Karpas-422 (cell line): ENCODE data around the gene TRIO. TPM values are rescaled to one million over a fixed set of nuclear protein-coding genes. Genes with fewer than 3 reads are reported as not detected.

Experiments
- DNase-seq: peaks from one replicate; pipeline ENCODE4 v3.0.0-alpha.2; 2015
- H2AFZ ChIP-seq: fragments of 200-600 bp; sonication (generic); 2 replicates; pipeline ENCODE4 v1.6.1; 2014; ENCODE audit warnings: antibody characterized with exemption, low read length, mixed read lengths
- H3K27ac ChIP-seq: fragments of 200-600 bp; sonication (generic); 2 replicates; pipeline ENCODE4 v1.5.1; 2014; ENCODE audit warnings: mild to moderate bottlenecking, low read length, moderate library complexity
- H3K27me3 ChIP-seq: fragments of 200-600 bp; sonication (generic); 2 replicates; pipeline ENCODE4 v1.6.1; 2014; ENCODE audit warnings: low read length, mixed read lengths
- H3K36me3 ChIP-seq: fragments of 200-600 bp; sonication (generic); 2 replicates; pipeline ENCODE4 v1.6.1; 2014; ENCODE audit warnings: low read length, mixed read lengths; ENCODE audit not compliant: insufficient read depth
- H3K4me1 ChIP-seq: fragments of 200-600 bp; sonication (generic); 2 replicates; pipeline ENCODE4 v1.6.1; 2014; ENCODE audit warnings: mild to moderate bottlenecking, low read length, mixed read lengths
- H3K4me2 ChIP-seq: fragments of 200-600 bp; sonication (generic); 2 replicates; pipeline ENCODE4 v1.6.1; 2014; ENCODE audit warnings: low read length, low read depth, mild to moderate bottlenecking; ENCODE audit not compliant: poor library complexity, severe bottlenecking
- H3K4me3 ChIP-seq: fragments of 200-600 bp; sonication (generic); 2 replicates; pipeline ENCODE4 v1.5.1; 2014; ENCODE audit warnings: mild to moderate bottlenecking, antibody characterized with exemption, low read length, mixed read lengths
- H3K79me2 ChIP-seq: fragments of 200-600 bp; sonication (generic); 2 replicates; pipeline ENCODE4 v1.6.1; 2014; ENCODE audit warnings: mild to moderate bottlenecking, low read length, mixed read lengths
- H3K9ac ChIP-seq: fragments of 200-600 bp; sonication (generic); 2 replicates; pipeline ENCODE4 v1.6.0; 2014; ENCODE audit warnings: low read length
- H3K9me2 ChIP-seq: fragments of 200-600 bp; sonication (generic), shearing (Covaris generic); replicated peaks from 2 replicates; pipeline ENCODE4 v1.6.0; 2014; ENCODE audit warnings: mild to moderate bottlenecking, low read length, moderate library complexity; ENCODE audit not compliant: insufficient read depth
- H3K9me3 ChIP-seq: fragments of 300-700, 200-600 bp; sonication (generic); 2 replicates; pipeline ENCODE4 v1.6.1; 2014; ENCODE audit warnings: low read length, mixed read lengths
- H4K20me1 ChIP-seq: fragments of 200-600 bp; sonication (generic); 2 replicates; pipeline ENCODE4 v1.6.1; 2014; ENCODE audit warnings: mild to moderate bottlenecking, antibody characterized with exemption, low read length, low read depth; ENCODE audit not compliant: insufficient read depth
- total RNA-seq: library from RNA; depleted of rRNA; stranded (reverse); fragments of >200 nt; shearing (Covaris generic); gene quantifications from 2 replicates; pipeline ENCODE4 v1.2.3, GENCODE V29; 2014; ENCODE audit warnings: low replicate concordance

The TRIO gene
- total RNA-seq, 1 experiment from 2014 or later = 0.04 TPM

DNA sequence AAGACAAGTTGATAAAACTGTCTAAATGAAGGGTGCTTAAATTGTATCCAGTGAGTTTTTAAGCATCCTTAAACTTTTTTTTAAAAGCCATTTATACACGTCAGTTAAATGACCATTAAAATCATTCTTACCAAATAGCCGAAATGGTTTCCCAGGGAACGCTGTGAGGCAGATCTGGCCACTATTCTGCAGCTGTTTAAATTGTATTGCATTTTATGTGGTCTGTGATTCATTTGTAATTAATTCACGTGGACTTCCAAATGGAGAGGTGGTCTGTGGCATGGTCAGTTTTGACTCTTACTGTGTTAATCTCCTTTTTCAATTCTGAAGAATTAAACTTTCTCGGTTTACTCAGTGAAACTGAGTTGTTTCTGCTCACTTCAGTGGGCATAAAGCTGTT is 324.7 kb downstream of the TRIO start:
- no peak overlapping the region for H2AFZ ChIP-seq
- no peak for DNase-seq
- H3K4me3 ChIP-seq = no peak overlapping the region
- no peaks in the 10 kb centered on the region for H4K20me1 ChIP-seq
- no peaks in the 10 kb centered on the region for H3K9me3 ChIP-seq
- H3K9me2 ChIP-seq = no peaks in the 10 kb centered on the region
- no peaks in the 10 kb centered on the region for H3K79me2 ChIP-seq
- H3K4me1 ChIP-seq = no peaks in the 10 kb centered on the region
- no peaks in the 10 kb centered on the region for H3K27me3 ChIP-seq
- H3K27ac ChIP-seq = no peak overlapping the region
- no peak overlapping the region for H3K9ac ChIP-seq
- H3K36me3 ChIP-seq = no peaks in the 10 kb centered on the region
- no peak overlapping the region for H3K4me2 ChIP-seq

DNA sequence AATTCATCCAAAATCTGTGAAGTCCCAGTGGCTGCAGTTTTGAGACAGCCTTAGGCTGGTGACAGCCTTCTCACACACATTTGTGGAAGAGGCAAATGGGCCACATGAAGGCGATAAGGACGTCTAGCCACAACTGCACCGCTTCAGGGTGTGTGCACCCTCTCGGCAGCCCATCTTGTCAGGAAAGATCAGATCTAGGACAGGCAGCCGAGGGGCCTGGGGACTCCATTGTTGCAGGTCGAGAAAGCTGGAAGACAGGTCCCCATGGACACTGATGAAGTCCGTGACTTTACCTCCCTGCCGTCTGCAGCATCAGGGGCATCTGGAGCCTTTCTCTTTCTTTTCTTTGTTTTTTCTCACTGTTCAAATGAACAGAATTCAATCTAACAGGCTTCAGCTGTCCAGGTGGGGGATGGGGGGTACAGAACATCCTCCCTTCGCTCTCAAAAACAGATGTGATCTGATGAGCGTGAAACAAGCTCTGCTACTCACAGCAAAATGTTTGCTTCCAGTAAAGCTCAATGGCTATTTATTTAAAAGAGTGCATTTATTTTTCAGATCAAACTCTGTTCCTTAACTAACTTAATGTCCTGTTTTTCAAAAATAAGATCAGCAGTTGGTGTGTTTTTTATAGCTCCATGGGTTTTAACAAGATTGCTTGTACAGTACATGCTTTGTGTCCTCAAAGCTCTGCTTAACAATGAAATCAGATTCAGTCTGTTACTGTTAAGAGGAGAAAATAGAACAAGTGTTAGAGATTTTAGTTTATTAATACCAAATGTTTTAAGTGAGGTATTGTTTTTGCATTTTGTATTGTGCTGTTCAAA is 326.6 kb downstream of the TRIO start:
- no peak for DNase-seq
- H4K20me1 ChIP-seq = no peaks in the 10 kb centered on the region
- no peak overlapping the region for H3K27ac ChIP-seq
- no peak overlapping the region for H2AFZ ChIP-seq
- H3K27me3 ChIP-seq = no peaks in the 10 kb centered on the region
- H3K4me2 ChIP-seq = no peak overlapping the region
- H3K4me1 ChIP-seq = no peaks in the 10 kb centered on the region
- no peak overlapping the region for H3K4me3 ChIP-seq
- no peak overlapping the region for H3K9ac ChIP-seq
- no peaks in the 10 kb centered on the region for H3K9me3 ChIP-seq
- H3K36me3 ChIP-seq = no peaks in the 10 kb centered on the region
- H3K79me2 ChIP-seq = no peaks in the 10 kb centered on the region
- no peaks in the 10 kb centered on the region for H3K9me2 ChIP-seq

- no peaks in the 10 kb centered on the region for H3K9me3 ChIP-seq
- H2AFZ ChIP-seq = no peak overlapping the region
- no peaks in the 10 kb centered on the region for H4K20me1 ChIP-seq
- no peaks in the 10 kb centered on the region for H3K79me2 ChIP-seq
- H3K27me3 ChIP-seq = no peaks in the 10 kb centered on the region
- H3K36me3 ChIP-seq = no peaks in the 10 kb centered on the region
- no peaks in the 10 kb centered on the region for H3K4me1 ChIP-seq
- H3K27ac ChIP-seq = no peak overlapping the region
- H3K4me3 ChIP-seq = no peak overlapping the region
- DNase-seq = no peak
- H3K9me2 ChIP-seq = no peaks in the 10 kb centered on the region
- H3K4me2 ChIP-seq = no peak overlapping the region
- no peak overlapping the region for H3K9ac ChIP-seq
These were observed 328.4 kb downstream of the TRIO start for GRCh38 chr5:14471507-14471906.

DNA sequence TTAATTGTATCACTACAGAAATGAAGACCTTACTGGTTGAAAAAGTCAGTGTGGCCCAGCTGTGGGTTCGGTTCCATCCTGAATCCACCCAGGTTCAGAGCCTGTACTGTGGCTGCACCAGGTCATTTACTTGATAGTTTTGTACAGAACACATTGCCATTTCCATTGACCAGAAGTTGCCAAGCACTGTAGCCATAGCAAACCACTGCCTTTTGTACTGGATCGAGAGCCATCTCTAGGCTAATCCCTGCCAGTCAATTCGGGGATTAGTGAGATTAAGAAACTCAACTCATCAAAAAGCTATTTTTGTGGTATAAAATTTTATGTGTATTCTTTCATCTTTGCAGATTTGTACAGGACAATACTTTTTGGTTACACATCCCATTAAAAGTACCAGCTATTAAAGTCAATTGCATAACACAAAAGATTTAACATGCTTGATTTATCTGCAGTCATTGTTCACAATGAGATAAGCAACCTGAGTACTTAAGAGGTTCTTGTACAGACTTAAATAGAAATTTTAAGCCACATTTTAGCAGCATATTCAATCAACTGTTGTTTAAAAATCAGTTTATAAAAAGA is 329.9 kb downstream of the TRIO start:
- H3K4me3 ChIP-seq = no peak overlapping the region
- H3K79me2 ChIP-seq = no peaks in the 10 kb centered on the region
- no peaks in the 10 kb centered on the region for H3K27me3 ChIP-seq
- DNase-seq = no peak
- H3K4me2 ChIP-seq = no peak overlapping the region
- H3K27ac ChIP-seq = no peak overlapping the region
- no peaks in the 10 kb centered on the region for H3K9me2 ChIP-seq
- no peaks in the 10 kb centered on the region for H4K20me1 ChIP-seq
- no peak overlapping the region for H2AFZ ChIP-seq
- H3K9ac ChIP-seq = no peak overlapping the region
- no peaks in the 10 kb centered on the region for H3K4me1 ChIP-seq
- no peaks in the 10 kb centered on the region for H3K9me3 ChIP-seq
- H3K36me3 ChIP-seq = no peaks in the 10 kb centered on the region

DNA sequence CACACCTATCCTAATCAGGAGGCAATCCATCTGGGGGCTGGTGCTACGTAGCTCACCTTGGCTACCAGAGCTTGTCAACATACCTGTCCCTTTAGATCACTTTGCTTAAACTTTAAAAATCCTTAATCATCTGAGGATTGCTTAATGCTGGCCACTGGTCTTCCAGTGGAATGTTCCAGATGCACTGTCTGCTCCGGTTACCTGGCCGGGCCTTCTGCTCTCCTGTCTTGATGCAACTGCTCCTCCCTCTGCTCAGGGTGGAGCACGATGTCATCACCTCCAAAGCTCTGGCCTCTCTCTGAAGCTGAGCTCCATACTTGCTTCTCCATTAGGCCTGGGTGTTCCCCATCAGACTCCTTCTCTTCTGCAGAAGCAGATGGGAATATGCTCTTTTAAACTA is 331.9 kb downstream of the TRIO start:
- Histone ChIP-seq H2AFZ (no peak overlapping the region), H3K27ac (no peak overlapping the region), H3K4me2 (no peak overlapping the region), H3K9ac (no peak overlapping the region), H3K36me3 (no peaks in the 10 kb centered on the region), H3K79me2 (no peaks in the 10 kb centered on the region), H3K27me3 (no peaks in the 10 kb centered on the region), H3K4me3 (no peak overlapping the region), H3K9me3 (no peaks in the 10 kb centered on the region), H3K4me1 (no peaks in the 10 kb centered on the region), H3K9me2 (no peaks in the 10 kb centered on the region), H4K20me1 (no peaks in the 10 kb centered on the region)
- DNase-seq = no peak

DNA sequence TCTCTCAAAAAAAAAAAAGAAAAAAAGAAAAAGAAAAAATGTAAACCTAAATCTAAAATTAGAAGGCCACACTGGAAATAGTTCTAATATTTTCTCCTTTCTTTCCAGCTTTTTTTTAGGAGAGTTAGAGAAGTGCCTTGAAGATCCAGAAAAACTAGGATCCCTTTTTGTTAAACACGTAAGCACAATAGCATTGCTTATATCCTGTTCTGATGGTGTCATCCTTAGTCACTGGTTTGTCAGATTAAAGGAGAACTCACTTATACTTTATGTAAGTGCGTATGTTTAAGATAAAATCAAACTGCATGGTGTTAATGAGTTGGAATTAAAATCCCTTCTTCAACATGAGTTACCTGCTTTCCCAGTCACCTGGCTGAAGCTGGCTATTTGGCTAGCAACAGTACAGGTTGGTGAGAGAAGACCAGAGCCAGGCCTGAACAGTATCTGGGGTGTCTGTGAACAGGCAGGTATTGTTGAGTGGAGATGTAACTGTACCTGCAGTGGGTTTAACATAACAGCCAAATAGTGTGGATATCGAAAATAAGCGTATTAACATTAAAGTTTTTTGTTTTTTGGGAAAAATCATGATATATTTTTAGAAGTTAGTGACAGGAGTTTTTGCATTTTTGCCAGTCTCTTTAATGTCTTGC is 333.8 kb downstream of the TRIO start:
- Histone ChIP-seq H3K9me3 (no peaks in the 10 kb centered on the region), H3K27ac (no peak overlapping the region), H3K27me3 (no peaks in the 10 kb centered on the region), H3K4me2 (no peak overlapping the region), H3K79me2 (no peaks in the 10 kb centered on the region), H3K36me3 (no peaks in the 10 kb centered on the region), H3K9ac (no peak overlapping the region), H3K9me2 (no peaks in the 10 kb centered on the region), H2AFZ (no peak overlapping the region), H4K20me1 (no peaks in the 10 kb centered on the region), H3K4me3 (no peak overlapping the region), H3K4me1 (no peaks in the 10 kb centered on the region)
- DNase-seq = no peak

DNA sequence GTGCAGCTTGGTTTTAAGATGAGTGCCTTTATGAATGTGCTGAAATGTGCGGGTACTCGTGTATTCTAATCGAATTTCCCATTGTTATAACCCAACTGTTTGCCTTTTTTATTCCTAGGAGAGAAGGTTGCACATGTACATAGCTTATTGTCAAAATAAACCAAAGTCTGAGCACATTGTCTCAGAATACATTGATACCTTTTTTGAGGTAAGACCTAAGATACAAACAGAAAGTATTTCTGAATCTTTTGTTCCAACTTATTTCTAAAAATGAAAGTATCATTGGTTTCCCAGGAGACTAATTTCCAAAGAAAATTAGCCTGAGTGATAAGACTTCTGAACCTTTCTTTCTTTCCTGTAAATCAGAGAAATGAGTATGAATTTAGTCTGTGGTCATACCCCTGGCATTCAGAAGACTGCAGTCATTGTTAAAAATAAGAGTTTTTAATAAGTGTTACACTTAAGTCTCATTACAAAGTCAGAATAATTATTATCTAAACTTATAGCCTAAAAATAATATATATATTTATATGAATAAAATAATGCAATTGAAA is 336.1 kb downstream of the TRIO start:
- no peak overlapping the region for H2AFZ ChIP-seq
- H4K20me1 ChIP-seq = no peaks in the 10 kb centered on the region
- H3K9ac ChIP-seq = no peak overlapping the region
- no peak overlapping the region for H3K4me2 ChIP-seq
- DNase-seq = no peak
- H3K27me3 ChIP-seq = no peaks in the 10 kb centered on the region
- no peaks in the 10 kb centered on the region for H3K9me3 ChIP-seq
- H3K4me1 ChIP-seq = no peaks in the 10 kb centered on the region
- H3K79me2 ChIP-seq = no peaks in the 10 kb centered on the region
- no peak overlapping the region for H3K4me3 ChIP-seq
- H3K36me3 ChIP-seq = no peaks in the 10 kb centered on the region
- no peak overlapping the region for H3K27ac ChIP-seq
- H3K9me2 ChIP-seq = no peaks in the 10 kb centered on the region

DNA sequence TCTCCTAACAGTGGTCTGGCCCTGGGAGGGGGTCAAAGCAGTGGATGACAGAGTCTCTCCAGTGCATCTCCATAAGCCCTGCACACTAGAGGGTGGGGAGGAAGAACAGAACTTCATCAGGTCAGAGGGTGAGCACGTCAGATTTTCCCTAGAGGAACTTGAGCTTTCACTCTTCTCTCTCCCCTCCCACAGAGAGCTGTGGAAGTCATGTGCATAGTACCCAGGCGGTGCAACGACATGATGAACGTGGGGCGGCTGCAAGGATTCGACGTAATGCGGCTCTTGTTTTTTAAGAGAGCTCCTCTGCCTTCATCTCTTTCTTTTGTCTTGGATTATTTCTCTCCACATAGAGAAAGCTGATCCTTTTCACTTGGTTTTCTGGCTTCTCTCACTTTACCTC is 338.2 kb downstream of the TRIO start:
- Histone ChIP-seq H3K36me3 (no peaks in the 10 kb centered on the region), H3K79me2 (no peaks in the 10 kb centered on the region), H3K9ac (no peak overlapping the region), H3K27me3 (no peaks in the 10 kb centered on the region), H3K27ac (no peak overlapping the region), H2AFZ (no peak overlapping the region), H3K4me3 (no peak overlapping the region), H3K4me2 (no peak overlapping the region), H3K9me3 (no peaks in the 10 kb centered on the region), H3K9me2 (no peaks in the 10 kb centered on the region), H4K20me1 (no peaks in the 10 kb centered on the region), H3K4me1 (no peaks in the 10 kb centered on the region)
- no peak for DNase-seq
